WI38 (cell line): ENCODE results near the gene SSH2.
"Not testable (repeated sequence)": the region's sequence is repeated elsewhere in the genome, so short reads cannot be mapped to it uniquely, and the experiment has no call there.

Experiments used
- H3K4me3 ChIP-seq: 2 replicates; pipeline ENCODE4 v1.5.1; 2011; ENCODE audit warnings: low read depth, mild to moderate bottlenecking, control low read depth, low read length
- TF ChIP-seq, protein P1 (sequence below): IDR thresholded peaks from 2 replicates; pipeline ENCODE4 v1.5.1; 2012; ENCODE audit warnings: low read depth, mild to moderate bottlenecking, control low read depth, low read length

Gene SSH2

DNA sequence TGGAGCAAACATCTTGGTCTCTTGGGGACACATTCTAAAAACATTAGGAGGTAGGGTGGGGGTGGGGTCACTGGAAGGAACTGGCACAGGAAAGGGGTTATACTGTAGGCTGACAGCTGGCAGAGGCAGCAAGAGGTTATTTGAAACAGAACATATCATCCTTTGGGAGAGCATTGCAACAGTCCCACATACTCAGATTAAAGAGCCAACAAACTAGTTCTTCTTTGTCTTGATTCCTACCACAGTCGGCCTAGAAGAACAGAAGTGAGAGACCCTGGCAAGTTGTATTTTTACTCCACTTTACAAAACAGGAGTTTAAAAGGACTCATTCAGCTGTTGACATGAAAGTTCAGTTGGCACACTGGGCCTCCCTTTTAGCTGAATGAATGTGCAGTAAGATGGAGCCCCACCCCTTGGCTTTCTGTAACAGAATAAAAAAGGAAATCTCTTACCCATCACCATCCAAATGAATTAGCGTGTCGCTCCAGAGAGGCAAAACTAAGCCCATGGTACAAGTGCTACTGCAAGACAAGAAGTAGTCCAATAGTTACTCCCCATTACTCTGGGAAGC is 252.7 kb downstream of the SSH2 start:
- TF ChIP-seq, protein P1, sequence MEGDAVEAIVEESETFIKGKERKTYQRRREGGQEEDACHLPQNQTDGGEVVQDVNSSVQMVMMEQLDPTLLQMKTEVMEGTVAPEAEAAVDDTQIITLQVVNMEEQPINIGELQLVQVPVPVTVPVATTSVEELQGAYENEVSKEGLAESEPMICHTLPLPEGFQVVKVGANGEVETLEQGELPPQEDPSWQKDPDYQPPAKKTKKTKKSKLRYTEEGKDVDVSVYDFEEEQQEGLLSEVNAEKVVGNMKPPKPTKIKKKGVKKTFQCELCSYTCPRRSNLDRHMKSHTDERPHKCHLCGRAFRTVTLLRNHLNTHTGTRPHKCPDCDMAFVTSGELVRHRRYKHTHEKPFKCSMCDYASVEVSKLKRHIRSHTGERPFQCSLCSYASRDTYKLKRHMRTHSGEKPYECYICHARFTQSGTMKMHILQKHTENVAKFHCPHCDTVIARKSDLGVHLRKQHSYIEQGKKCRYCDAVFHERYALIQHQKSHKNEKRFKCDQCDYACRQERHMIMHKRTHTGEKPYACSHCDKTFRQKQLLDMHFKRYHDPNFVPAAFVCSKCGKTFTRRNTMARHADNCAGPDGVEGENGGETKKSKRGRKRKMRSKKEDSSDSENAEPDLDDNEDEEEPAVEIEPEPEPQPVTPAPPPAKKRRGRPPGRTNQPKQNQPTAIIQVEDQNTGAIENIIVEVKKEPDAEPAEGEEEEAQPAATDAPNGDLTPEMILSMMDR = no peak

DNA sequence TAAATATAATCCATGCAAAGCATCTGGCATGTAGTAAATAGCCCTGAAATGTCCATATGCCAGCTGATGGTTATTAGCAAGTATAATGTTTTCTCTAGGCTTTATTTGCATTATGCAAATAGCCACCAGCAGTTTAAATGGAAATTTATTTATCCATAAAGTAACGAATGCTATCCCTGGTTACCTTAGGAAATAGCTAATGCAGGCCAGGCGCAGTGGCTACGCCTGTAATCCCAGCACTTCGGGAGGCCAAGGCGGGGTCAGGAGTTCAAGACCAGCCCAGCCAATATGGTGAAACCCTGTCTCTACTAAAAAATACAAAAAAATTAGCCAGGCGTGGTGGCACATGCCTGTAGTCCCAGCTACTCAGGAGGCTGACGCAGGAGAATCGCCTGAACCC is 254.1 kb downstream of the SSH2 start:
- H3K4me3 ChIP-seq = not testable (repeated sequence)

More for the DNA sequence above, 252.7 kb downstream of the SSH2 start:
- no peak overlapping the region for H3K4me3 ChIP-seq

DNA sequence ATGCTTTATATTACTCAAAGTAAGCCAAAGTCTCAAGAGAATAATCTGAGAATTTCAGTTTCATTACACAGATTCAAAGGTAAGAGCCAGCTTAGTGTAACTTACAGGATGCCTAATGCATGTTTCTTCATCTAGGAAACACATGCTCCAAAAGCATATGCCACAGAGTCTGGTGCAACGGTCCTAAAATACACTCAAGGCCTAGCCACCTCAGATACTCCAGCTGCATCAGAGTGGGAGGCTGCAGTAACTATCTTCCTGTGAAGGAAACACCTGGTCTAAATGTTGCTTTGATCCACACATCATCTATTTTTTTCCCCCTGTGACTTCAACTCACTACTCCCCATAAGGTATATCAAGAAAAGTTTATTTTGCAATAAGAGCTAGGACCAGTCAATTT is 255.7 kb downstream of the SSH2 start:
- TF ChIP-seq, protein P1 = no peak
- H3K4me3 ChIP-seq = no peak overlapping the region

DNA sequence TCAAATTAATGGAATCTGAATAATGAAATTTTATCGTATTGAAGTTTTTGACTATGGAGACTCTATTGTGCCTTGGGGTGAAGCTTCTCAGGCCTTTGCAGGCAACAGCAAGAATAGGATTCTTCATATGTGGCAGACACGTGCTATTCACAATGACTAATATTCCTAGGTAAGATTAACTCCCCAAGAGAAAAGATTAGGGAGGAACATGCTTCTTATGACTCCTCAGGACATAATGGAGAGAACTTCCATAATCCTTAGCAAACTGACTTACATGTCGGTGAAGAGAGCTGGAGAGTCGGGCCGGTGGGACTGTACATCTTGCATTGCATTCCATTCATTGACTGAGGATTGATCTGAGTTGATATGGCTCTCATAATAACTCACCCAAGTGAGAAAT is 258.4 kb downstream of the SSH2 start:
- H3K4me3 ChIP-seq = no peak overlapping the region
- TF ChIP-seq, protein P1 = no peak

DNA sequence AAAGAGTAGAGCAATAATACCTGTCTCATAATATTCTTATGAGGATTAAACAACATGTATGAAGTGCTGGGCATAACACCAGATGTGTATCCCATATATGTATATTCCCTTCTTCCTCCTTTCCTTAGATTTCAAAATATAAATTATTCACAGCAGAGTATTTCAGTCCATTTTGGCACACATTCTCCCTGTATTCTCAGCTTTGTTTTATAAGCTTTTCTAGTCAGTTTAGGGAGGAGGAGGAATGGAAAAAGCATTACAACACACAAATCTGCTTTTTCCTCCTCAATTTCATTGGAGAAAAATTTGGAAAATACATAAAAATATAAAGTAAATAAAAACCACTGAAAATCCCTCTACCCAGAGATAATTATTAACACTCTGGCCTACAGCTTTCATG is 260.8 kb downstream of the SSH2 start:
- H3K4me3 ChIP-seq = no peak overlapping the region
- TF ChIP-seq, protein P1 = no peak

DNA sequence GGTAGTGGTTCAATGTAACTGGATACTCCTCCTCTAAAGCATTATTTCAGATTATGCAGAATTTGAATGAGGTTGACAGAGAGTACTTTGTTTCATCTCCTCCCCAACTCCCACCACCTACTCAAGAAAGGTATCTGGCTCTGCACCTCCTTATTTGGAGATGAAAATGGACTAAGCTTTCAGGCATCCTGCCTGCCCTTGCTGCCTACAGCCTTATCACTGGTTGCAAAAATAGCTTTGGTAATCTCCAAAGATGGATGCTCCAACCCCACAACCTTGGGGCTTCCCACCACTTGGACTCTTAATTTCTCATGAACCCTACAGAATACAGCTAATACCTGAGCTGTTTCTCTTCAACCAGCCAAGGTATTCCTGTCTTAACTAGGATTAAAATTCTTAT is 262.1 kb downstream of the SSH2 start:
- no peak overlapping the region for H3K4me3 ChIP-seq
- TF ChIP-seq, protein P1 = no peak

DNA sequence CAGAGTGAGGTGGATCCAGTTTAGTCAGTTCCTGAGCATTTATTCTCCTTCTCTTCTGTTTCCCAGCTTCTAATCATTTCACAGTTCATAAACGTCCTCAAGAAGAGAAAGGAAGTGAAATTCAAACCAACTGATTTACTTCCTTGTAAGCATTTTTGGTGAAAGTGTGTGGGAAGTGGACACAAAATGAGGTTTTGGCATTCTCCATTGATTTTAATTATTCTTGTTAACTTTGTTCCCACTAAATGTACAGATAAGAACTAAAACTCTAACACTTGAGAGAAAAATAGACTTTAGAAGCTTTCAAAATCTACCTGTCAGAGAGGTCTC is 264.6 kb downstream of the SSH2 start:
- no peak overlapping the region for H3K4me3 ChIP-seq
- TF ChIP-seq, protein P1 = no peak

DNA sequence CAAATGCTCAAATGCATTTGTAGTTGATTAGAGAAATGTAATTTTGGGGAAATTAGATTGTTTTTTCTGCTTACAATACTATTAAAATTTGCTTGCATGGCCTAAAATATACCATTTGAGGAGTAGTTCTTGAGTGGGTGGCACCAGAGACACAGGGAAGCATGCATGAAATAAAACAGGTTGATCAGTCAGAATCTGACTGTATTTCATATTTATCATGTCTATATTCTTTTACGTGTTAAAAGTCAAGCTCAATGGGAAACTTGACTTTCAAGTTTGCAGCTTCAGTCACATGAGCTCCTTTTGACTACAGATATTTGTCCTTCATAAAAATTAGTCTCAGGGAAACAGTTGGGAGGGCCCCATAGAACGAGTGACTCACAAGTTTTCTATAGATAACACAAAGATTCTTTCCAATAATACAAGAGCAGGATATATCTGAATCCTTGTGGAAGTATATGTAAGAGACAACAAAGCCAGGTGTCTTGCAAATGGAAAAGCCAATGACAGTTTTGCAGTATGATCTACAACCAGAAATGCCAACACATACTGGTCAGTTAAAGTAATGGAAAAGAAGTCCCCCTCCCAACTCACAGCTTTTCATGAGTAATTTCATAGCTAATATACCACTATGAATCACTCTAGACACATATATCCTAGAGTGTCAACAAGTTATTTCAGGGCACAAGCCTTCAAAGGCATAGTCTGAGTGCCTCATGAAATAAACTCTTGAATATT is 265.1 kb downstream of the SSH2 start:
- no peak overlapping the region for H3K4me3 ChIP-seq
- TF ChIP-seq, protein P1 = no peak
